ENCODE results near the gene PCSK2.

DNA sequence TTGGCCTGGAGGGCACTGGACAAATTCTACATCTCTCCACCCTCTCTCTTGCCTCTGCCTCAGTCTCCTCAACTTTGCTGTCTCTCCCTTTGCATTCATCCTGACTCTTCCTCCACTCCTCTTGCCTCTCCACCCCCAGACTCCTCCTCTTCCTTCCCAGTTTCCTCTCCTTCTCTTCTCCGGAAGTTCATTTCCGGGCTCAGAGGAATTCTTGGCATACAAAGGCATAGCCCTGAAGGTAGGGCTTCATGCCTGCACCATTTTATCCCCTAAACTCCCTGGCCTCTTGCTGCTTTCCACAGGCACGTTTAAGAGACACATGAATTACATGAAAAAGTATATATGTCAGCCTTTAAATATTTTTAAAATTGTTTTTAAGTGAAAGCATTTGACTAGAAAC is 293.7 kb downstream of the PCSK2 start:
- TF ChIP-seq, protein P1, sequence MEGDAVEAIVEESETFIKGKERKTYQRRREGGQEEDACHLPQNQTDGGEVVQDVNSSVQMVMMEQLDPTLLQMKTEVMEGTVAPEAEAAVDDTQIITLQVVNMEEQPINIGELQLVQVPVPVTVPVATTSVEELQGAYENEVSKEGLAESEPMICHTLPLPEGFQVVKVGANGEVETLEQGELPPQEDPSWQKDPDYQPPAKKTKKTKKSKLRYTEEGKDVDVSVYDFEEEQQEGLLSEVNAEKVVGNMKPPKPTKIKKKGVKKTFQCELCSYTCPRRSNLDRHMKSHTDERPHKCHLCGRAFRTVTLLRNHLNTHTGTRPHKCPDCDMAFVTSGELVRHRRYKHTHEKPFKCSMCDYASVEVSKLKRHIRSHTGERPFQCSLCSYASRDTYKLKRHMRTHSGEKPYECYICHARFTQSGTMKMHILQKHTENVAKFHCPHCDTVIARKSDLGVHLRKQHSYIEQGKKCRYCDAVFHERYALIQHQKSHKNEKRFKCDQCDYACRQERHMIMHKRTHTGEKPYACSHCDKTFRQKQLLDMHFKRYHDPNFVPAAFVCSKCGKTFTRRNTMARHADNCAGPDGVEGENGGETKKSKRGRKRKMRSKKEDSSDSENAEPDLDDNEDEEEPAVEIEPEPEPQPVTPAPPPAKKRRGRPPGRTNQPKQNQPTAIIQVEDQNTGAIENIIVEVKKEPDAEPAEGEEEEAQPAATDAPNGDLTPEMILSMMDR (IDR thresholded peaks at IDR 0.05; ENCODE audit: low read depth, low read length, poor library complexity, severe bottlenecking) = no peak
- TF ChIP-seq EZH2phosphoT487 (IDR thresholded peaks at IDR 0.05; ENCODE audit: borderline replicate concordance, low read length) = no peak
